AG04450 (cell line): Measurements from ENCODE around the gene DNAH6. TPM values are rescaled to one million over a fixed set of nuclear protein-coding genes. Genes with fewer than 3 reads are reported as not detected.

ENCODE experiments used
- CTCF ChIA-PET: fragments of 300-600, 350-600 bp; formaldehyde crosslinking; extraction: SDS; loops from one replicate; lab custom pipeline; 2022; ENCODE audit warnings: antibody characterized with exemption, inconsistent platforms; lab: Charles Lee
- POLR2A ChIA-PET: fragments of 350-600 bp; formaldehyde crosslinking; extraction: SDS; loops from one replicate; lab custom pipeline; 2021; ENCODE audit warnings: antibody characterized with exemption, inconsistent platforms; lab: Yijun Ruan, JAX
- DNase-seq: peaks from one replicate; pipeline ENCODE4 v3.0.0-alpha.2; 2011; ENCODE audit warnings: low read depth, low spot score
- H3K27ac ChIP-seq: one replicate; pipeline ENCODE4 v1.5.1; 2012; ENCODE audit warnings: low read depth, low read length, control low read depth
- H3K27me3 ChIP-seq: one replicate; pipeline ENCODE4 v1.6.0; 2012; ENCODE audit warnings: low read length; ENCODE audit not compliant: control insufficient read depth, insufficient read depth
- H3K4me3 ChIP-seq: 2 replicates; pipeline ENCODE4 v1.5.1; 2011; ENCODE audit warnings: mild to moderate bottlenecking, low read depth, low read length, control low read depth
- H3K9me3 ChIP-seq: 2 replicates; pipeline ENCODE4 v1.5.1; 2012; ENCODE audit warnings: low read length; ENCODE audit not compliant: control insufficient read depth, insufficient read depth
- polyA plus RNA-seq: library from polyadenylated mRNA; depleted of rRNA; stranded (reverse); fragments of >200 nt; gene quantifications from 2 replicates; pipeline ENCODE4 v1.2.3, GENCODE V29; 2011
- TF ChIP-seq, protein P1 (sequence below): IDR thresholded peaks from 2 replicates; pipeline ENCODE4 v1.5.1; 2011; ENCODE audit warnings: low read depth, low read length, control low read depth, inconsistent platforms

Gene DNAH6
- polyA plus RNA-seq, 1 experiment = 0.02 TPM

DNA sequence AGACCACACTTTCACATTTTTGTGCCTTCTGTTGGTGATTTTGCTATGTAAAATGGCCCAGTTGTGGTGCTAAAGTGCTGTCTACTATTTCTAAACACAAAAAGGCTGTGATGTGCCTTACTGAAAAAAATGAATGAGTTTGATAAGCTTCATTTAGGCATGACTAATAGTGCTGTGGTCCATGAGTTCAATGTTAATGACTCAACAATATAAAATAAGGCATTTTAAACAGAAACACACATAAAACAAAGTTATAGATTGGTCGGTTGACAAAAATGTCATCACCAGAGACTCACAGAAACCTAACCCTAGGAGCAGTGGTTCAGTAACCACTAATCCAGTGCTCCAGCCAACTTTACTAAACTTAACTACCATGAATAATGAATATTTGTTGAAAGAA lies 160.0 kb downstream of the DNAH6 start:
- Histone ChIP-seq H3K4me3 (no peak overlapping the region), H3K9me3 (no peaks in the 10 kb centered on the region), H3K27ac (no peak overlapping the region), H3K27me3 (peaks cover 5% of the 10 kb centered on the region)
- ChIA-PET CTCF (interaction anchor here (2.6 kb wide), 1 partner anchor 12 kb away, joined by 6 read pairs; no protein-coding TSS in a partner anchor), POLR2A (interaction anchor here (0.8 to 1.0 kb wide), 2 partner anchors 131 to 212 kb away, joined by 3 to 4 read pairs; no protein-coding TSS in a partner anchor)
- peak; percentile 46 for DNase-seq
- TF ChIP-seq, protein P1, sequence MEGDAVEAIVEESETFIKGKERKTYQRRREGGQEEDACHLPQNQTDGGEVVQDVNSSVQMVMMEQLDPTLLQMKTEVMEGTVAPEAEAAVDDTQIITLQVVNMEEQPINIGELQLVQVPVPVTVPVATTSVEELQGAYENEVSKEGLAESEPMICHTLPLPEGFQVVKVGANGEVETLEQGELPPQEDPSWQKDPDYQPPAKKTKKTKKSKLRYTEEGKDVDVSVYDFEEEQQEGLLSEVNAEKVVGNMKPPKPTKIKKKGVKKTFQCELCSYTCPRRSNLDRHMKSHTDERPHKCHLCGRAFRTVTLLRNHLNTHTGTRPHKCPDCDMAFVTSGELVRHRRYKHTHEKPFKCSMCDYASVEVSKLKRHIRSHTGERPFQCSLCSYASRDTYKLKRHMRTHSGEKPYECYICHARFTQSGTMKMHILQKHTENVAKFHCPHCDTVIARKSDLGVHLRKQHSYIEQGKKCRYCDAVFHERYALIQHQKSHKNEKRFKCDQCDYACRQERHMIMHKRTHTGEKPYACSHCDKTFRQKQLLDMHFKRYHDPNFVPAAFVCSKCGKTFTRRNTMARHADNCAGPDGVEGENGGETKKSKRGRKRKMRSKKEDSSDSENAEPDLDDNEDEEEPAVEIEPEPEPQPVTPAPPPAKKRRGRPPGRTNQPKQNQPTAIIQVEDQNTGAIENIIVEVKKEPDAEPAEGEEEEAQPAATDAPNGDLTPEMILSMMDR = no peak

DNA sequence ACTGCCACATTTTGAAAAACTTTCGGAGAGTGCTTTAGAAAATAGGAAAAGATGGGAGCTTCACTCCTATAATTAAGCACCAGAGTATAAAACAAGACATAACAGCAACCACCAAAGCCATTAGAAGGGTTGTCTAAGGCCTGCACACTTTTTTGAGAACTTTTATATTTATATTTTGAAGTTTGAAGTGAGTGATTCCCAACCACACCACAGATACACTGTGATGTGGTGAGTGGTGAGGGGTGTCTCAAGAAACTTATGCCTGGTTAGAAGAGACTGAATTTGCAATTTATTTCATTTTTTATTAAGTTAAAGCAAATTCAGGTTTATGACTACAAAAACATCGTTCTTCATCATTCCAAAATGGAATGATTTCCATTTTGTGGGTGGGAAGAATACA lies 161.9 kb downstream of the DNAH6 start:
- ChIA-PET POLR2A (no interaction called here), CTCF (interaction anchor here (2.6 kb wide), 1 partner anchor 10 kb away, joined by 6 read pairs; no protein-coding TSS in a partner anchor)
- H3K27me3 ChIP-seq = peaks cover 4% of the 10 kb centered on the region
- no peak overlapping the region for H3K4me3 ChIP-seq
- TF ChIP-seq, protein P1 = no peak
- no peak for DNase-seq
- H3K27ac ChIP-seq = no peak overlapping the region
- no peaks in the 10 kb centered on the region for H3K9me3 ChIP-seq

DNA sequence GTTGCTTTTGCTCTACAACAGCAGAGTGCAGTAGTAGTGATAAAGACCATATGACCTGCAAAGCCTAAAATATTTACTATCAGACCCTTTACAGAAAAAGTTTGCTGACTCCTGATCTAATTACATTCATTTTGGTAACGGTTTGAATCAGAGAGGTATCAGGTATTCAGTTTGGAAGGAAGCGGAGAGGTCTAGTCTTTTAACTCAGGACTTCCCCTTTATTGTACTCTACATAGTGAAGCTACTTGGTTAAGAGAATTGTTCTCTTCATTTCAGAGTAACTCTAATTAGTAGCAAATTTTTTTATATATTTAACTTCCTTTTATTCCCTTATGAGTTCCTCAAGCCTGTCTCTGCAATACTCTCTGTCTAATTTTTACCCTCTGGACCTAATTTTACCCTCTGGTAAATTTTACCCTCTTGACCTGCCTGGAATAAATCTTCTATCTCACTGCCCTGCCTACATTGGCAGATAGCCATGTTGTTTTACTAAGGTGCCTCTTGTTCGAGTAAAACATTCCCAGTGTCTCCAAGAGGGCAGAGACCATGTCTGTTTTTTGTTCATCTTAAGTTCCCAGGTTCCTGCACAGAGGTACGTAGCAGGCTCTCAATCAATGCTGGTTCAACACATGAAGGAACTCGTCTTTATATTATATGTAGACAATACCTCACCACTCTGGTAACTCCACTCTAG lies 170.6 kb downstream of the DNAH6 start:
- TF ChIP-seq, protein P1 = no peak
- no peaks in the 10 kb centered on the region for H3K9me3 ChIP-seq
- ChIA-PET POLR2A (no interaction called here), CTCF (interaction anchor here (0.7 kb wide), 1 partner anchor 48 kb away, joined by 3 read pairs; no protein-coding TSS in a partner anchor)
- H3K4me3 ChIP-seq = no peak overlapping the region
- DNase-seq = no peak
- H3K27me3 ChIP-seq = no peaks in the 10 kb centered on the region
- no peak overlapping the region for H3K27ac ChIP-seq

DNA sequence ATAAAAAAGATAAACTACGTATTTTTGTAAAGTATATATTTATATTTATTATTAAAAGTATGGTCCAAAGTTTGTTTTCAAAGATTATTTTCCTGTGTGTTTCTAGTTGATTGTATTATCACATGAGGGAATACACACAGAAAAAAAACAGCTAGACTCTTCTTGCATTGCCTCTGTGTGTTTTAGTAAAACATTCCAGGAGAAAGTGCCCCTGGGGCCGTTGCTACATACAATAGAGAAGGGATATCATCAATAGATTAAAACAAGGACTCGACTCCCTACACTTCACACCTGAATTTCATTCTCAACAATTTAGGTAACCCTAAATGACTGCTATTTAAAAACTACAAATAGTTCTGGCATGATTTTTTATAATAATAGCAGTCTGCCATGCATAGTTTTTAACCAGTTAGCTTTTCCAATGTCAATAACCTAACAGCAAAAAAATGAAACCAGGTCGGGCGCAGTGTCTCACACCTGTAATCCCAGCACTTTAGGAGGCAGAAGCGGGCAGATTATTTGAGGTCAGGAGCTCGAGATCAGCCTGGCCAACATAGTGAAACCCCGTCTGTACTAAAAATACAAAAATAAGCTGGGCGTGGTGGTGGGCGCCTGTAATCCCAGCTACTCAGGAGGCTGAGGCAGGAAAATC lies 171.3 kb downstream of the DNAH6 start:
- TF ChIP-seq, protein P1 = no peak
- H3K27ac ChIP-seq = no peak overlapping the region
- H3K9me3 ChIP-seq = no peaks in the 10 kb centered on the region
- ChIA-PET CTCF (interaction anchor here (1.4 kb wide), 2 partner anchors 10 to 177 kb away, joined by 5 to 6 read pairs; no protein-coding TSS in a partner anchor), POLR2A (no interaction called here)
- H3K4me3 ChIP-seq = no peak overlapping the region
- DNase-seq = no peak
- H3K27me3 ChIP-seq = no peaks in the 10 kb centered on the region

DNA sequence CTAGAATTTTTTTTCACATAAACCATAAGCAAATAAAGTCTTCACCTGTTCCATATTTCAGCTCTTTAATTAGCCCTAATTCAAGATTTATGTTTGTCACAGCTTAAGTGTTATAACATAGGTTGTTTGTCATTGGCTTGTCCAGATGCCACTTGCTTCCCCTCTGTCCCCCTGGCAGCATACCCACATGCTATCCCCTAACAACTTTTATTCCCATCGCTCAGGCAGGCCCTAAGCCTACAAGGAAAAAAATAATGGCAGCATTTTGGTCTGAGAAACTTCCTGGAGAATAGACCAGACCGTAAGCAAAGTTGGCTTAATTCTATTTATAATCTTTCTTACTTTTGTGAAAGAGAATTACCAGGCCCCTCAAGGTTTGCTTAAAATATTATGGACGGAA lies 173.9 kb downstream of the DNAH6 start:
- POLR2A ChIA-PET = no interaction called here
- CTCF ChIA-PET = no interaction called here
- DNase-seq = no peak
- H3K27me3 ChIP-seq = no peaks in the 10 kb centered on the region
- H3K27ac ChIP-seq = no peak overlapping the region
- no peak overlapping the region for H3K4me3 ChIP-seq
- TF ChIP-seq, protein P1 = no peak
- no peaks in the 10 kb centered on the region for H3K9me3 ChIP-seq
